Measurements from ENCODE around the gene POT1. TPM values are rescaled to one million over a fixed set of nuclear protein-coding genes. Genes with fewer than 3 reads are reported as not detected.

POT1 gene
- total RNA-seq, 4 donors from 2014 or later, result 25.5 to 50.4 (median 33.5) TPM

DNA sequence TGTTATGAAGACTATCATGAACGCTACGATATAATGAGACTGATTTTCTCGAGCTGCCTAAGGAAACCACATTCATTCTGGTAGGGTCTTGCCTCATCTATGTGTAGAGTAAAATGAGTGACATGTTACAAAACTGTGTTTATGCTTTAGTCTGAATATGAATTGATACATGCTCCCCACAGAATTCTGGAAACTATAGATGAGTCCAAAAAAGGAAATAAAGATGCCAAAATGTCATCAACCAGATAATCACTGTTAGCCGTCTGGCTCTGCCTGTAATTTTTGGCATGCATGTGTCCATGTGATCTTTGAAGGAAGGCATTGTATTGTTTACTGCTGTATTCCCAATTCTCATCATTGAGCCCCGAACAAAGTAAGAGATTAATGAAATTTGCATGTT, 121.4 kb downstream of the POT1 start:
- 65 to 76% methylated on average over 5 of the region's 5 CpGs for WGBS, 2 donors
- no peak for DNase-seq (ENCODE audit: low spot score in 2 of 2)

GRCh38 chr7:124801330-124801895, 128.2 kb downstream of the POT1 start:
- Histone ChIP-seq H3K36me3 (no peaks in the 10 kb centered on the region), H3K9me3 (no peaks in the 10 kb centered on the region), H3K4me1 (no peaks in the 10 kb centered on the region), H3K4me3 (no peak overlapping the region), H3K27me3 (no peaks in the 10 kb centered on the region), H3K27ac (no peak overlapping the region)
- TF ChIP-seq POLR2A (IDR thresholded peaks at IDR 0.05), result no peak
- TF ChIP-seq EP300 (IDR thresholded peaks at IDR 0.05), result no peak
- TF ChIP-seq CTCF (IDR thresholded peaks at IDR 0.05), result no peak
- DNase-seq (ENCODE audit: low spot score in 2 of 2), result no peak
- WGBS, 2 donors, result 88 to 96% methylated on average over 1 of the region's 1 CpG

More for the DNA sequence above, 121.4 kb downstream of the POT1 start:
- H3K4me1 ChIP-seq, result no peaks in the 10 kb centered on the region
- no peaks in the 10 kb centered on the region for H3K9me3 ChIP-seq
- H3K27me3 ChIP-seq, result no peaks in the 10 kb centered on the region
- no peaks in the 10 kb centered on the region for H3K36me3 ChIP-seq
- H3K4me3 ChIP-seq, result no peak overlapping the region
- no peak overlapping the region for H3K27ac ChIP-seq
- TF ChIP-seq POLR2A (IDR thresholded peaks at IDR 0.05) (no peak), CTCF (IDR thresholded peaks at IDR 0.05) (no peak), EP300 (IDR thresholded peaks at IDR 0.05) (no peak)

- Histone ChIP-seq H3K4me1 (no peaks in the 10 kb centered on the region), H3K36me3 (no peaks in the 10 kb centered on the region), H3K27ac (no peak overlapping the region), H3K4me3 (no peak overlapping the region), H3K9me3 (peaks cover 0 to 7% (median 0%) of the 10 kb centered on the region in 4 donors), H3K27me3 (no peaks in the 10 kb centered on the region)
- WGBS, 2 donors, result 28 to 62% methylated on average over 2 of the region's 2 CpGs
- TF ChIP-seq EP300 (IDR thresholded peaks at IDR 0.05), result no peak
- DNase-seq (ENCODE audit: low spot score in 2 of 2), result no peak
Observed at GRCh38 chr7:124800386-124800785, 129.2 kb downstream of the POT1 start.

- H3K4me1 ChIP-seq, result no peaks in the 10 kb centered on the region
- TF ChIP-seq CTCF (IDR thresholded peaks at IDR 0.05) (no peak), POLR2A (IDR thresholded peaks at IDR 0.05) (no peak), EP300 (IDR thresholded peaks at IDR 0.05) (no peak)
- no peaks in the 10 kb centered on the region for H3K36me3 ChIP-seq
- no peak for DNase-seq (ENCODE audit: low spot score in 2 of 2)
- 94 to 95% methylated on average over 6 of the region's 6 CpGs for WGBS, 2 donors
- H3K4me3 ChIP-seq, result no peak overlapping the region
- H3K9me3 ChIP-seq, result peaks cover 0 to 7% (median 0%) of the 10 kb centered on the region in 4 donors
- H3K27ac ChIP-seq, result no peak overlapping the region
- H3K27me3 ChIP-seq, result no peaks in the 10 kb centered on the region
Observed at GRCh38 chr7:124799448-124799847, 130.2 kb downstream of the POT1 start.

DNA sequence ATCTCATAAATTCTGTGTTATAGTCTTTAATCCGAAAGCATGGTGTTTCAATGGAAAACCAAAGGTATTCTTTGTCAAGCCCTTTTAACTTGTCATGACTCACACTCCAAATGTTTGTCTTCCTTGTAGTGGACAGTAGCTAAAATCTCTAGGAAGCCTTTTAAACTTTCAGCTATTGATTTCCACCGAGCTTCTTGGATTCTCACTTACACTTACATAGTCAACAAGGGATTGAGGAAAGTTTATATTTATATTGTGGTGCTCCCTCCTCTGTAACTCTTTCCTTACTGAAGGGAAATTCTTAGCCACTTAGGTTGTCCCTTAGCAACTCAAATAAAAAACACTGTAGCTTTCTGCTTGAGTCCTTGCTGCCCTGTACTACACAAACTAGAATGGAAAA, 132.9 kb downstream of the POT1 start:
- TF ChIP-seq CTCF (IDR thresholded peaks at IDR 0.05) (no peak), POLR2A (IDR thresholded peaks at IDR 0.05) (no peak), EP300 (IDR thresholded peaks at IDR 0.05) (no peak)
- no peak overlapping the region for H3K4me3 ChIP-seq
- H3K27me3 ChIP-seq, result no peaks in the 10 kb centered on the region
- DNase-seq (ENCODE audit: low spot score in 2 of 2), result no peak
- no peak overlapping the region for H3K27ac ChIP-seq
- 56 to 58% methylated on average over 2 of the region's 2 CpGs for WGBS, 2 donors
- peaks cover 0 to 7% (median 0%) of the 10 kb centered on the region in 4 donors for H3K9me3 ChIP-seq
- no peaks in the 10 kb centered on the region for H3K4me1 ChIP-seq
- no peaks in the 10 kb centered on the region for H3K36me3 ChIP-seq

DNA sequence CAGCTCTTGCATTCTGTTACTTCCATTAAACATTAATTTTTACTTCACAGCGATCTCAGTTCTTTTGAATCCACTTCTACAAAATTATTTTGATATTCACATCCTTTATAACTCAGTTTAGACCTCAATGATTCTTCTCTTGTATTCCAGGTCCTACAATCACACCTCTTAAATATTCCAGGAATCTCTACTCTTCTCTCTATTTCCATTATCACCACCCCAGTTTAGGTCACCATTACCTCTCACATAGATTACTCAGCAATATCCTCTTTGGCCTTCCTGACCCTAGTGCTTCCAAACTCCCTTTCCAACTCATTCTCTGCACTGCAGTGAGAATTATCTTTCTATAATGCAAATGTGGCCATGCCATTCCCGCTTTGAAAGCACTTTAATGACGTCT, 136.9 kb downstream of the POT1 start:
- no peak for DNase-seq (ENCODE audit: low spot score in 2 of 2)
- Histone ChIP-seq H3K9me3 (peaks cover 0 to 7% (median 0%) of the 10 kb centered on the region in 4 donors), H3K36me3 (no peaks in the 10 kb centered on the region), H3K27me3 (no peaks in the 10 kb centered on the region), H3K4me1 (no peaks in the 10 kb centered on the region), H3K27ac (no peak overlapping the region), H3K4me3 (no peak overlapping the region)
- 90 to 91% methylated on average over 3 of the region's 3 CpGs for WGBS, 2 donors
- TF ChIP-seq EP300 (IDR thresholded peaks at IDR 0.05) (no peak), POLR2A (IDR thresholded peaks at IDR 0.05) (no peak), CTCF (IDR thresholded peaks at IDR 0.05) (no peak)

Data from tibial nerve (tissue), 4 donors.